ENCODE data around the gene RGS13. TPM values are rescaled to one million over a fixed set of nuclear protein-coding genes. Genes with fewer than 3 reads are reported as not detected.

Gene RGS13
- total and polyA plus RNA-seq, 2 donors (not counting 1 experiment from before 2014, with no cell fraction given) = 0.22 to 0.59 TPM

GRCh38 chr1:192702212-192702902 is 66.4 kb downstream of the RGS13 start:
- H4K20me1 ChIP-seq (ENCODE audit: control insufficient read depth, insufficient read depth, low read length, poor library complexity, severe bottlenecking) = no peaks in the 10 kb centered on the region
- TF ChIP-seq, protein P1, sequence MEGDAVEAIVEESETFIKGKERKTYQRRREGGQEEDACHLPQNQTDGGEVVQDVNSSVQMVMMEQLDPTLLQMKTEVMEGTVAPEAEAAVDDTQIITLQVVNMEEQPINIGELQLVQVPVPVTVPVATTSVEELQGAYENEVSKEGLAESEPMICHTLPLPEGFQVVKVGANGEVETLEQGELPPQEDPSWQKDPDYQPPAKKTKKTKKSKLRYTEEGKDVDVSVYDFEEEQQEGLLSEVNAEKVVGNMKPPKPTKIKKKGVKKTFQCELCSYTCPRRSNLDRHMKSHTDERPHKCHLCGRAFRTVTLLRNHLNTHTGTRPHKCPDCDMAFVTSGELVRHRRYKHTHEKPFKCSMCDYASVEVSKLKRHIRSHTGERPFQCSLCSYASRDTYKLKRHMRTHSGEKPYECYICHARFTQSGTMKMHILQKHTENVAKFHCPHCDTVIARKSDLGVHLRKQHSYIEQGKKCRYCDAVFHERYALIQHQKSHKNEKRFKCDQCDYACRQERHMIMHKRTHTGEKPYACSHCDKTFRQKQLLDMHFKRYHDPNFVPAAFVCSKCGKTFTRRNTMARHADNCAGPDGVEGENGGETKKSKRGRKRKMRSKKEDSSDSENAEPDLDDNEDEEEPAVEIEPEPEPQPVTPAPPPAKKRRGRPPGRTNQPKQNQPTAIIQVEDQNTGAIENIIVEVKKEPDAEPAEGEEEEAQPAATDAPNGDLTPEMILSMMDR (IDR thresholded peaks at IDR 0.05) = no peak
- TF ChIP-seq EZH2 (IDR thresholded peaks at IDR 0.05; ENCODE audit: borderline replicate concordance, insufficient read depth, low read depth, low read length, poor library complexity, severe bottlenecking) = no peak
- H3K27me3 ChIP-seq (replicated peaks in 1 of 4; ENCODE audit: control extremely low read depth in 1 of 4, control insufficient read depth in 3 of 4, insufficient read depth in 4 of 4, low read length in 3 of 4) = no peaks in the 10 kb centered on the region
- H3K9me3 ChIP-seq (ENCODE audit: control extremely low read depth in 1 of 3, control insufficient read depth in 2 of 3, insufficient read depth in 1 of 3, low read length in 2 of 3) = peaks cover 0 to 1% (median 0%) of the 10 kb centered on the region in 3 donors
- Mint-ChIP-seq H3K27ac (no peak overlapping the region), H3K4me3 (no peak overlapping the region), H3K9me3 (ENCODE audit: insufficient read depth) (no peaks in the 10 kb centered on the region), H3K4me1 (peaks cover 2% of the 10 kb centered on the region), H3K27me3 (peaks cover 5% of the 10 kb centered on the region)
- no peaks in the 10 kb centered on the region for H3K79me2 ChIP-seq (ENCODE audit: control insufficient read depth, insufficient read depth, low read length)
- intact Hi-C loops (cut with micrococcal nuclease) = no loop called here
- ATAC-seq (ENCODE audit: low read depth) = no peak
- no peak for DNase-seq
- no peaks in the 10 kb centered on the region for H3K4me1 ChIP-seq (ENCODE audit: control insufficient read depth in 2 of 2, insufficient read depth in 2 of 2, low read length in 2 of 2)
- no peak overlapping the region for H3K9ac ChIP-seq (ENCODE audit: low read length)
- WGBS (ENCODE audit: insufficient coverage) = 100% methylated on average over 2 of the region's 4 CpGs
- H2AFZ ChIP-seq (ENCODE audit: insufficient read depth, low read depth, low read length, poor library complexity, severe bottlenecking) = no peak overlapping the region
- H3K36me3 ChIP-seq (replicated peaks in 1 of 2; ENCODE audit: control extremely low read depth in 1 of 2, control insufficient read depth in 1 of 2, extremely low read depth in 1 of 2, insufficient read depth in 2 of 2, low read length in 1 of 2) = no peaks in the 10 kb centered on the region
- CTCF ChIA-PET = no interaction called here
- H3K4me2 ChIP-seq (replicated peaks; ENCODE audit: low read depth, low read length, poor library complexity, severe bottlenecking) = no peak overlapping the region
- no peak overlapping the region for H3K4me3 ChIP-seq (ENCODE audit: control extremely low read depth in 1 of 5, extremely low read depth in 1 of 5, insufficient read depth in 1 of 5, low read depth in 2 of 5, low read length in 4 of 5)
- POLR2A ChIA-PET = no interaction called here
- H3K27ac ChIP-seq (ENCODE audit: low read length in 2 of 2) = no peak overlapping the region

DNA sequence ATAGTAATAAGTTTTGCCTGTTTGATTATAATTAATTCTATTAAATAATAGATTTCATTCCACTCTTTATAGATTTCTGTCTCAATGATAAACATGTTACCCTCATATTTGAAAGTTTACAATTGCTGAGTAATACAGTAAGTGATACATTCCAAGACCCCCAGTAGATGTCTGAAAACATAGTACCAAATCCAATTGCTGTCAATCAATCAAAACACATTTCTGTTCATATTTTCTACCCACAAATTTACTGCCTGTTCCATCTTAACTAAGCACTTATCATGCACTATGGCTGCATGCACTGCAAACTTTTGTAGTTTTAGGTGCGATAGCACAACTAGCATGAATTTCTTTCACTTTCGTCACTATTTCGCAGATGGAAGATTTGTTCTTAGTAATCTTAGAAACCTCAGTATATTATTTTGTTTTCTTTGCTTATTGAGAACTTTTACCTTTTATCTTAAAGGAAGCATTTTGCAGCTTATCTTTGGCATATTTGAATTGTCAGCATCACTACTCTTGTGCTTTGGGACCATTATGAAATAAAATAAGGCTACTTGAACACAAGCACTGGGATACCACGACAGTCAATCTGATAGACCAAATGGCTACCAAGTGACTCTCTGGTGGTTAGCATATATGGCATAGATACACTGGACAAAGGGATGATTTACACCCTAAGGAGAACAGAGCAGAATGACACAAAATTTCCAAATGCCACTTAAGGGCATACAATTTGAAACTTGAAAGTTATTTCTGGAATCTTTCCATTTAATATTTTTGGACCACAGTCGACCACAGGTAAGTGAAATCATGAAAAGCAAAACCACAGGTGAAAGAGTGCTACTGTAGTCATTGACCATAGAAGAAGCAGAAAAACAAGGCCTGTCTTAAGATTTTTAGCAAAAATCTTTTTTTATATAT is 67.6 kb downstream of the RGS13 start:
- TF ChIP-seq, protein P1 (IDR thresholded peaks at IDR 0.05) = no peak
- TF ChIP-seq EZH2 (IDR thresholded peaks at IDR 0.05; ENCODE audit: borderline replicate concordance, insufficient read depth, low read depth, low read length, poor library complexity, severe bottlenecking) = no peak
- no peak for ATAC-seq (ENCODE audit: low read depth)
- no CpG with 5 or more reads among the region's 5 CpGs for WGBS (ENCODE audit: insufficient coverage)
- Histone ChIP-seq H2AFZ (ENCODE audit: insufficient read depth, low read depth, low read length, poor library complexity, severe bottlenecking) (no peak overlapping the region), H3K27me3 (replicated peaks in 1 of 4; ENCODE audit: control extremely low read depth in 1 of 4, control insufficient read depth in 3 of 4, insufficient read depth in 4 of 4, low read length in 3 of 4) (no peaks in the 10 kb centered on the region), H3K4me1 (ENCODE audit: control insufficient read depth in 2 of 2, insufficient read depth in 2 of 2, low read length in 2 of 2) (no peaks in the 10 kb centered on the region), H3K4me3 (ENCODE audit: control extremely low read depth in 1 of 5, extremely low read depth in 1 of 5, insufficient read depth in 1 of 5, low read depth in 2 of 5, low read length in 4 of 5) (no peak overlapping the region), H3K36me3 (replicated peaks in 1 of 2; ENCODE audit: control extremely low read depth in 1 of 2, control insufficient read depth in 1 of 2, extremely low read depth in 1 of 2, insufficient read depth in 2 of 2, low read length in 1 of 2) (no peaks in the 10 kb centered on the region), H3K27ac (ENCODE audit: low read length in 2 of 2) (no peak overlapping the region), H3K4me2 (replicated peaks; ENCODE audit: low read depth, low read length, poor library complexity, severe bottlenecking) (no peak overlapping the region), H3K79me2 (ENCODE audit: control insufficient read depth, insufficient read depth, low read length) (no peaks in the 10 kb centered on the region), H3K9me3 (ENCODE audit: control extremely low read depth in 1 of 3, control insufficient read depth in 2 of 3, insufficient read depth in 1 of 3, low read length in 2 of 3) (peaks cover 0 to 1% (median 0%) of the 10 kb centered on the region in 3 donors), H4K20me1 (ENCODE audit: control insufficient read depth, insufficient read depth, low read length, poor library complexity, severe bottlenecking) (no peaks in the 10 kb centered on the region), H3K9ac (ENCODE audit: low read length) (no peak overlapping the region)
- DNase-seq = no peak
- ChIA-PET POLR2A (no interaction called here), CTCF (no interaction called here)
- peaks cover 2% of the 10 kb centered on the region for H3K4me1 Mint-ChIP-seq
- no peak overlapping the region for H3K4me3 Mint-ChIP-seq
- no peaks in the 10 kb centered on the region for H3K9me3 Mint-ChIP-seq (ENCODE audit: insufficient read depth)
- H3K27ac Mint-ChIP-seq = no peak overlapping the region
- H3K27me3 Mint-ChIP-seq = no peaks in the 10 kb centered on the region
- intact Hi-C loops (cut with micrococcal nuclease) = no loop called here

All from B cell (primary cell).